ENCODE measurements around the gene PTPRG. TPM values are rescaled to one million over a fixed set of nuclear protein-coding genes. Genes with fewer than 3 reads are reported as not detected.

Gene PTPRG
- total and polyA plus RNA-seq, 7 donors, result 0.69 to 76.3 (median 62.7) TPM

DNA sequence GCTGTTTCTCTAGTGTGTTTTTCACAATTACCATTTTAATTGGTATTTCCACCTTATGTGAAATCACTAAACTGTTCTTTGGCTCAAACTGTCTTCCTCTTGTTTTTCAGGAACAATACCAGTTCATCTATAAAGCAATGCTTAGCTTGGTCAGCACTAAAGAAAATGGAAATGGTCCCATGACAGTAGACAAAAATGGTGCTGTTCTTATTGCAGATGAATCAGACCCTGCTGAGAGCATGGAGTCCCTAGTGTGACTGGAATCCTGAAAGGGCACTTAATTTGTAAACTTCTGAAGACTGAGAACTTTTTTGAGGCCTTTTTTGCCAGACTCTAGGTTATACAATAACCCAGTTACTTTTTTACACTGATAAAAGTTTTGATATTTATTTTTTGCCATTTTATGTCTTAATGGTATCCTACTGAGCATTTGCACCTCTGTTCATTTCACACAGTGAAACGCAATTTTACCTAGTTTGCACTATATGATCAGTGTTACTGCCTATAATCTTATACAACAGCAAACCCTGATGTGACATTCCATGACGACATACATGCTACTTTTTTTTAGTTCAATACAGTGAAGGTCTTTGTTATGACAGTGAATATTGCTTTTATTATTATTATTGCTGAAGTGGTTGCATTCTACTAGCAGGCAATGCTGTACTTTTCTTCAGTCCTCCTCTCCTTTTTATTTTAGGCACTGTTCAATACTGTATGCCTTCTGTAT is 731.8 kb downstream of the PTPRG start:
- no peak for TF ChIP-seq POLR2A (IDR thresholded peaks at IDR 0.05)
- TF ChIP-seq EP300 (IDR thresholded peaks at IDR 0.05), result no peak
- TF ChIP-seq POLR2AphosphoS5 (IDR thresholded peaks at IDR 0.05), result no peak
- no peak for TF ChIP-seq CTCF (IDR thresholded peaks at IDR 0.05)
- H3K4me3 ChIP-seq, result no peak overlapping the region
- peaks cover 0 to 22% (median 2%) of the 10 kb centered on the region in 4 donors for H3K36me3 ChIP-seq
- no peaks in the 10 kb centered on the region for H3K27me3 ChIP-seq
- no peak for DNase-seq
- H3K4me1 ChIP-seq, result no peaks in the 10 kb centered on the region
- intact Hi-C loops (cut with DNase I), result no loop called here
- no peaks in the 10 kb centered on the region for H3K9me3 ChIP-seq
- 87 to 91% methylated on average over 2 of the region's 2 CpGs for WGBS, 2 donors
- no peak overlapping the region for H3K27ac ChIP-seq

- H3K4me3 ChIP-seq, result no peak overlapping the region
- DNase-seq, result no peak
- WGBS, 2 donors, result 85 to 88% methylated on average over 2 of the region's 2 CpGs
- no peak for TF ChIP-seq EP300 (IDR thresholded peaks at IDR 0.05)
- no peak for TF ChIP-seq POLR2A (IDR thresholded peaks at IDR 0.05)
- no peak for TF ChIP-seq CTCF (IDR thresholded peaks at IDR 0.05)
- H3K9me3 ChIP-seq, result no peaks in the 10 kb centered on the region
- H3K27ac ChIP-seq, result no peak overlapping the region
- no peaks in the 10 kb centered on the region for H3K27me3 ChIP-seq
- H3K36me3 ChIP-seq, result peaks cover 0 to 22% (median 2%) of the 10 kb centered on the region in 4 donors
- no peaks in the 10 kb centered on the region for H3K4me1 ChIP-seq
- intact Hi-C loops (cut with DNase I), result no loop called here
Observed at GRCh38 chr3:62295571-62295970, 734.2 kb downstream of the PTPRG start.

GRCh38 chr3:62300617-62301016 is 739.2 kb downstream of the PTPRG start:
- TF ChIP-seq POLR2A (IDR thresholded peaks at IDR 0.05) (no peak), CTCF (IDR thresholded peaks at IDR 0.05) (no peak), EP300 (IDR thresholded peaks at IDR 0.05) (no peak), POLR2AphosphoS5 (IDR thresholded peaks at IDR 0.05) (no peak)
- intact Hi-C loops (cut with DNase I), result no loop called here

DNA sequence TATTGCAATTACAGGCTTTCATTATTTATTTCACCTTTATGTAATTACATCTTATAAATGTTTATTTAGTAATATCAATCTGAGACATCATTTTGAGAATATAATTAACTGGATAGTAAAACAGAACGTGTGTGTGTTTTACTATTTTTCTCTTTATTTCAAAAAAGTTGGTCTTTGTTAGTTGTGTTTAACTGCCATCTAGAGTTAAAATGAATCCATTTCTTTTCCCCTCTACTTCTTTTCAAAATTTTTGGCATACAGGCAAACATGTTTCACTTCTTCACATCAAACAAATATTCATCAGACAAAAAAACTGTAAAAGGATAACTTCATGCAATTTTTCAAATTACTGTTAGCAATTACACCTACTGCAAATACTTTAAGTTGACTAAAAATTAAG is 750.8 kb downstream of the PTPRG start:
- no peaks in the 10 kb centered on the region for H3K4me1 ChIP-seq
- H3K36me3 ChIP-seq, result no peaks in the 10 kb centered on the region
- no peaks in the 10 kb centered on the region for H3K27me3 ChIP-seq
- H3K4me3 ChIP-seq, result no peak overlapping the region
- TF ChIP-seq POLR2AphosphoS5 (IDR thresholded peaks at IDR 0.05) (no peak), CTCF (IDR thresholded peaks at IDR 0.05) (no peak), EP300 (IDR thresholded peaks at IDR 0.05) (no peak), POLR2A (IDR thresholded peaks at IDR 0.05) (no peak)
- 34 to 68% methylated on average over 1 of the region's 1 CpG for WGBS, 2 donors
- no peak overlapping the region for H3K27ac ChIP-seq
- no peaks in the 10 kb centered on the region for H3K9me3 ChIP-seq
- no peak for DNase-seq
- intact Hi-C loops (cut with DNase I), result no loop called here

More at GRCh38 chr3:62300617-62301016, 739.2 kb downstream of the PTPRG start:
- Histone ChIP-seq H3K27me3 (no peaks in the 10 kb centered on the region), H3K4me3 (no peak overlapping the region), H3K27ac (no peak overlapping the region), H3K36me3 (no peaks in the 10 kb centered on the region), H3K4me1 (no peaks in the 10 kb centered on the region), H3K9me3 (no peaks in the 10 kb centered on the region)
- 94 to 97% methylated on average over 3 of the region's 3 CpGs for WGBS, 2 donors
- DNase-seq, result no peak

GRCh38 chr3:62316525-62316924 is 755.2 kb downstream of the PTPRG start:
- Histone ChIP-seq H3K27ac (no peak overlapping the region), H3K27me3 (no peaks in the 10 kb centered on the region), H3K36me3 (no peaks in the 10 kb centered on the region), H3K9me3 (no peaks in the 10 kb centered on the region), H3K4me3 (no peak overlapping the region), H3K4me1 (peaks cover 0 to 17% (median 8%) of the 10 kb centered on the region in 4 donors)
- no peak for DNase-seq
- 24 to 50% methylated on average over 1 of the region's 1 CpG for WGBS, 2 donors
- intact Hi-C loops (cut with DNase I), result no loop called here
- TF ChIP-seq CTCF (IDR thresholded peaks at IDR 0.05) (no peak), POLR2A (IDR thresholded peaks at IDR 0.05) (no peak), POLR2AphosphoS5 (IDR thresholded peaks at IDR 0.05) (no peak), EP300 (IDR thresholded peaks at IDR 0.05) (no peak)
